ENCODE measurements around the gene FEN1. TPM values are rescaled to one million over a fixed set of nuclear protein-coding genes. Genes with fewer than 3 reads are reported as not detected.
A peak's percentile ranks its signal among the peaks of the same experiment; 100 is the strongest.

FEN1 gene
- total RNA-seq, 4 donors from 2014 or later, result 5.0 to 10.2 (median 7.5) TPM

DNA sequence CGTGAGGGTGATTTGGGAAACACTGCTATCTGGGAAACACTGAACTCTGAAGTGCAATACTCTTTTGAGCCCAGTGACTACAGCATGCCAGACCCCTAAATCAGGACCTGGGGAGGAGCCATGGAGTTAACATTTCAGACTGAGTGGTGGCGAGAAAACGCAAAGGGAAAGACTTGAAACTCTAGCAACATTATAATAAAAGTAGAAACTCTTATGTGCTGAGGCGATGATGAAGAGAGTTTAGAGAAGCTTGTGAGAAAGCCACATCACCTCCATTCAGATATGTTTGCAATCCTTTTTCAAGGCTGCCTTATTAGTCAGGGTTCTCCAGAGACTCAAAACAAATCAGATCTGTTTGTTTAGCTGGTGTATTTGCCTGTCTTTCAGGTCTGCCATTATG lies 1.9 kb downstream of the FEN1 start:
- Histone ChIP-seq H3K27ac (replicated peaks in 1 of 4) (no peak overlapping the region), H3K9me3 (no peaks in the 10 kb centered on the region), H3K4me3 (no peak overlapping the region), H3K4me1 (peaks cover 25 to 51% (median 37%) of the 10 kb centered on the region in 4 donors), H3K36me3 (peaks cover 4 to 22% (median 18%) of the 10 kb centered on the region in 4 donors), H3K27me3 (no peaks in the 10 kb centered on the region)
- WGBS, result 92% methylated on average over 4 of the region's 4 CpGs
- TF ChIP-seq POLR2AphosphoS5 (IDR thresholded peaks at IDR 0.05) (no peak), EP300 (IDR thresholded peaks at IDR 0.05) (no peak), POLR2A (IDR thresholded peaks at IDR 0.05; ENCODE audit: low read depth) (no peak)
- TF ChIP-seq, protein P1, sequence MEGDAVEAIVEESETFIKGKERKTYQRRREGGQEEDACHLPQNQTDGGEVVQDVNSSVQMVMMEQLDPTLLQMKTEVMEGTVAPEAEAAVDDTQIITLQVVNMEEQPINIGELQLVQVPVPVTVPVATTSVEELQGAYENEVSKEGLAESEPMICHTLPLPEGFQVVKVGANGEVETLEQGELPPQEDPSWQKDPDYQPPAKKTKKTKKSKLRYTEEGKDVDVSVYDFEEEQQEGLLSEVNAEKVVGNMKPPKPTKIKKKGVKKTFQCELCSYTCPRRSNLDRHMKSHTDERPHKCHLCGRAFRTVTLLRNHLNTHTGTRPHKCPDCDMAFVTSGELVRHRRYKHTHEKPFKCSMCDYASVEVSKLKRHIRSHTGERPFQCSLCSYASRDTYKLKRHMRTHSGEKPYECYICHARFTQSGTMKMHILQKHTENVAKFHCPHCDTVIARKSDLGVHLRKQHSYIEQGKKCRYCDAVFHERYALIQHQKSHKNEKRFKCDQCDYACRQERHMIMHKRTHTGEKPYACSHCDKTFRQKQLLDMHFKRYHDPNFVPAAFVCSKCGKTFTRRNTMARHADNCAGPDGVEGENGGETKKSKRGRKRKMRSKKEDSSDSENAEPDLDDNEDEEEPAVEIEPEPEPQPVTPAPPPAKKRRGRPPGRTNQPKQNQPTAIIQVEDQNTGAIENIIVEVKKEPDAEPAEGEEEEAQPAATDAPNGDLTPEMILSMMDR (IDR thresholded peaks at IDR 0.05), result no peak
- intact Hi-C loops (cut with DNase I), result loop anchor here (10.0 kb wide), 1 partner anchor 290 kb away; no protein-coding TSS in a partner anchor
- DNase-seq (ENCODE audit: extremely low spot score), result no peak

DNA sequence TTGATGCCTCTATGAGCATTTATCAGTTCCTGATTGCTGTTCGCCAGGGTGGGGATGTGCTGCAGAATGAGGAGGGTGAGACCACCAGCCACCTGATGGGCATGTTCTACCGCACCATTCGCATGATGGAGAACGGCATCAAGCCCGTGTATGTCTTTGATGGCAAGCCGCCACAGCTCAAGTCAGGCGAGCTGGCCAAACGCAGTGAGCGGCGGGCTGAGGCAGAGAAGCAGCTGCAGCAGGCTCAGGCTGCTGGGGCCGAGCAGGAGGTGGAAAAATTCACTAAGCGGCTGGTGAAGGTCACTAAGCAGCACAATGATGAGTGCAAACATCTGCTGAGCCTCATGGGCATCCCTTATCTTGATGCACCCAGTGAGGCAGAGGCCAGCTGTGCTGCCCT lies 2.7 kb downstream of the FEN1 start:
- H3K27ac ChIP-seq (replicated peaks in 1 of 4), result no peak overlapping the region
- DNase-seq (ENCODE audit: extremely low spot score), result no peak
- 78% methylated on average over 11 of the region's 12 CpGs for WGBS
- intact Hi-C loops (cut with DNase I), result loop anchor here (5.0 to 10.0 kb wide), 3 partner anchors 77 to 312 kb away; no protein-coding TSS in a partner anchor
- peaks cover 0 to 13% (median 10%) of the 10 kb centered on the region in 4 donors for H3K36me3 ChIP-seq
- H3K4me1 ChIP-seq, result peaks cover 25 to 43% (median 37%) of the 10 kb centered on the region in 4 donors
- no peaks in the 10 kb centered on the region for H3K9me3 ChIP-seq
- H3K4me3 ChIP-seq, result no peak overlapping the region
- H3K27me3 ChIP-seq, result no peaks in the 10 kb centered on the region
- TF ChIP-seq POLR2A (IDR thresholded peaks at IDR 0.05; ENCODE audit: low read depth), result no peak
- no peak for TF ChIP-seq POLR2AphosphoS5 (IDR thresholded peaks at IDR 0.05)
- no peak for TF ChIP-seq EP300 (IDR thresholded peaks at IDR 0.05)
- TF ChIP-seq, protein P1 (IDR thresholded peaks at IDR 0.05), result no peak

DNA sequence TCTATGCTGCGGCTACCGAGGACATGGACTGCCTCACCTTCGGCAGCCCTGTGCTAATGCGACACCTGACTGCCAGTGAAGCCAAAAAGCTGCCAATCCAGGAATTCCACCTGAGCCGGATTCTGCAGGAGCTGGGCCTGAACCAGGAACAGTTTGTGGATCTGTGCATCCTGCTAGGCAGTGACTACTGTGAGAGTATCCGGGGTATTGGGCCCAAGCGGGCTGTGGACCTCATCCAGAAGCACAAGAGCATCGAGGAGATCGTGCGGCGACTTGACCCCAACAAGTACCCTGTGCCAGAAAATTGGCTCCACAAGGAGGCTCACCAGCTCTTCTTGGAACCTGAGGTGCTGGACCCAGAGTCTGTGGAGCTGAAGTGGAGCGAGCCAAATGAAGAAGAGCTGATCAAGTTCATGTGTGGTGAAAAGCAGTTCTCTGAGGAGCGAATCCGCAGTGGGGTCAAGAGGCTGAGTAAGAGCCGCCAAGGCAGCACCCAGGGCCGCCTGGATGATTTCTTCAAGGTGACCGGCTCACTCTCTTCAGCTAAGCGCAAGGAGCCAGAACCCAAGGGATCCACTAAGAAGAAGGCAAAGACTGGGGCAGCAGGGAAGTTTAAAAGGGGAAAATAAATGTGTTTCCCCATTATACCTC lies 3.3 kb downstream of the FEN1 start:
- WGBS, result 94% methylated on average over 17 of the region's 18 CpGs
- Histone ChIP-seq H3K4me1 (peaks cover 20 to 38% (median 34%) of the 10 kb centered on the region in 4 donors), H3K4me3 (no peak overlapping the region), H3K27me3 (no peaks in the 10 kb centered on the region), H3K27ac (replicated peaks in 1 of 4) (no peak overlapping the region), H3K9me3 (no peaks in the 10 kb centered on the region), H3K36me3 (peaks cover 0 to 11% (median 10%) of the 10 kb centered on the region in 4 donors)
- TF ChIP-seq POLR2A (IDR thresholded peaks at IDR 0.05; ENCODE audit: low read depth), result no peak
- TF ChIP-seq, protein P1 (IDR thresholded peaks at IDR 0.05), result no peak
- intact Hi-C loops (cut with DNase I), result loop anchor here (2.0 to 10.0 kb wide), 4 partner anchors 76 to 311 kb away; no protein-coding TSS in a partner anchor
- no peak for DNase-seq (ENCODE audit: extremely low spot score)

DNA sequence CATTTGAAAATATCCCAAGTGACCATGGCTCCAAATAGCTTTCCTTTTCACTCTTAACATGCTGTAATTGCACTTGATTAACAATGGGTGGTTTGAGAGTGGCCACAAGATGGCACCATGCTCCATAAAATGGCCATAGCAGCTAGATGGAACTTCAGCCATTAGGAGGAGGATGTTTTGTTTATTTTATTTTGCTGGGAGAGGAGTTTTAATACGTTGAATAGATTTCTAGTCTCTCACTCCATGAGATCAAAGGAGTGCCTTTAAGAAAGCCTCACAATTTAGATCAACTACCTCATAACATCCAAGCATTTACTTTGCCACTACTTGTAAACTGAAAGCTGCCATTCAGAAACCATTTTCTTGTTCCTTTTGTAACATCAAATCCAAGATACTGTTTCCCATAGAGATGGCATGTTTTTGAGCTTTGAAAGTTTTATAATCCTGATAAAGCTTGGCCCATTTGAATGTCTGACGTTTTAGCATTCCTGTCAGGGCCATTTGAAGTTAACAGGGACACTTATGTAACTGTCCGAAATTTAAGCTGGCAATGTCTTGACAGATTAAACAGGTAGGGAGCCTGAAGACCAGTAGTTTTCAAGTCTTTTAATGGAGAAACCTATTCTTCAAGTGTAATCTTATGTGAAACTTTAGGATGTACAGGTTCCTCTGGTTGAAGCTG lies 4.7 kb downstream of the FEN1 start:
- H3K36me3 ChIP-seq, result peaks cover 0 to 21% (median 15%) of the 10 kb centered on the region in 4 donors
- H3K4me1 ChIP-seq, result peaks cover 12 to 26% (median 24%) of the 10 kb centered on the region in 4 donors
- H3K27ac ChIP-seq (replicated peaks in 1 of 4), result peak overlapping the region; percentile 48 to 74 (median 68)
- no peaks in the 10 kb centered on the region for H3K9me3 ChIP-seq
- no peak for DNase-seq (ENCODE audit: extremely low spot score)
- H3K4me3 ChIP-seq, result peak overlapping the region in 1 of 4 donors; percentile 19
- TF ChIP-seq POLR2AphosphoS5 (IDR thresholded peaks at IDR 0.05) (peak in 1 of 2 donors; percentile 36), POLR2A (IDR thresholded peaks at IDR 0.05; ENCODE audit: low read depth) (no peak), EP300 (IDR thresholded peaks at IDR 0.05) (no peak)
- TF ChIP-seq, protein P1 (IDR thresholded peaks at IDR 0.05), result peak; percentile 82 to 95 (median 85)
- H3K27me3 ChIP-seq, result no peaks in the 10 kb centered on the region
- intact Hi-C loops (cut with DNase I), result loop anchor here (2.0 to 10.0 kb wide), 4 partner anchors 75 to 310 kb away; no protein-coding TSS in a partner anchor
- 31% methylated on average over 3 of the region's 3 CpGs for WGBS

Measured in esophagus muscularis mucosa (tissue), 4 donors.